Measurements from ENCODE around the gene RWDD3. TPM values are rescaled to one million over a fixed set of nuclear protein-coding genes. Genes with fewer than 3 reads are reported as not detected.

RWDD3 gene
- total RNA-seq, 2 donors from 2014 or later: 8.7 to 12.7 TPM

Other genes with a start within 250 kb of the RWDD3 start
- 1 to 10 TPM; 3.7 to 9.1 TPM for gene ALG14, start 161.3 kb upstream of the RWDD3 start, total RNA-seq
- gene TLCD4, start 116.9 kb upstream of the RWDD3 start, total RNA-seq: under 1 TPM; 0.34 to 0.49 TPM